NCI-H1048 (cell line): ENCODE data around the gene PKLR.
"Not testable (repeated sequence)": the region's sequence is repeated elsewhere in the genome, so short reads cannot be mapped to it uniquely, and the experiment has no call there.

ENCODE experiments used
- DNase-seq: peaks from one replicate; lab custom pipeline; 2025; lab: John Stamatoyannopoulos, UW

PKLR gene

DNA sequence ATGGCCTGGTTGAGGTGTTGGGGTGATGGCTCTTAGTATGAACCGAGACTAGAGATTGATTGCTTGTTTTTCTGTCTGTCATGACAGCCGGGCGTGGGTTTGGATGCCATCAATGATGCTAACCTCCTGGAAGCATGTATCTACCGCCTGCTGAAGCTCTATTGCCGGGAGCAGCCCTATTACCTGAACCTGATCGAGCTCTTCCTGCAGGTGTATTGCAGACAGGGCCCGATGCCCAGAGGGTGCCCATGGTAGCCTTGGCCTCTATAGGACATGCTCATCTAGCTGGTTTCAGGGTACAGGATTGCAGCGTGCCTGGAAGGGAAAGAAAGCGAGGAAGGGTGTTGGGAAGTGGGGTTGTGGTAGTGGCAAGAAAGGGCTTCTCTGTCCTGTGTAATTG is 16.8 kb upstream of the PKLR start:
- no peak for DNase-seq

DNA sequence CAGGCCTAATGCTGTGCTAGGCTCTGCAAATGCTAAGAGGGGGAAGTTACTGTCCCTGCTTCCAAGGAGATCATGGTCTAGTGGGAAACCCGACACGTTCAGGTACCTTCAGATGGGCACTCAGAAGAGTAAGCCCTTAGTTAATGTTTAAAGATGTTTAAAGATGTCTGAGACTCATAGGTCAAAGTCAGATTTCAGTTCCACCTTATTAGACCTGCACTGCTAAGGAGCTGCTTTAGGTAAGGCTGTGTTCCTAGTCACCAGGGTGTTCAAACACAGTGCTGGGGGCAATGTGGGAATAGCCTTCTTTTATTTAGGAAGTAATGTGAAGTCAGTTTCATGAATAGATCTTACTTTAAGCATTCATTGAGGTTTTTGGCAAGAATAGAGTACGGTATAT is 15.7 kb upstream of the PKLR start:
- DNase-seq: no peak

DNA sequence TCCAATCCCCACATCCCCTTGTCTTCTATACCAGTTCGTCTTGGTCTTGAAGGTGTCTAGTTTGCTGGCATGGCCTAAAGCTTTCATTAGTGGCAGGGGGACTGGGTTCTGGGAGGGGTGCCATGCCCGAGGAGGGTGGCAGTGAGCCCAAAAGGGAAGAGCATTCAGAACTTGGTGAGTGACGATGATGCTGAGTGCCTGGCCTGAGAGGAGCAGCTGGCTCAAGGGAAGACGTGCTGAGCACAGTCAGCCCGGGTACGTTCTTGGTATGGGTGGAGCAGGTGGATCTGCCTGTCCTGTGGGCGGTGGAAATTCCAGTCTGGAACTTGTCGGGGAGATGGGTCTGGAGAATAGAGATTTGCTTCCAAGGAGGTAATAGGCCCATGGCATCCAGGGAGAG is 12.0 kb upstream of the PKLR start:
- DNase-seq: no peak

DNA sequence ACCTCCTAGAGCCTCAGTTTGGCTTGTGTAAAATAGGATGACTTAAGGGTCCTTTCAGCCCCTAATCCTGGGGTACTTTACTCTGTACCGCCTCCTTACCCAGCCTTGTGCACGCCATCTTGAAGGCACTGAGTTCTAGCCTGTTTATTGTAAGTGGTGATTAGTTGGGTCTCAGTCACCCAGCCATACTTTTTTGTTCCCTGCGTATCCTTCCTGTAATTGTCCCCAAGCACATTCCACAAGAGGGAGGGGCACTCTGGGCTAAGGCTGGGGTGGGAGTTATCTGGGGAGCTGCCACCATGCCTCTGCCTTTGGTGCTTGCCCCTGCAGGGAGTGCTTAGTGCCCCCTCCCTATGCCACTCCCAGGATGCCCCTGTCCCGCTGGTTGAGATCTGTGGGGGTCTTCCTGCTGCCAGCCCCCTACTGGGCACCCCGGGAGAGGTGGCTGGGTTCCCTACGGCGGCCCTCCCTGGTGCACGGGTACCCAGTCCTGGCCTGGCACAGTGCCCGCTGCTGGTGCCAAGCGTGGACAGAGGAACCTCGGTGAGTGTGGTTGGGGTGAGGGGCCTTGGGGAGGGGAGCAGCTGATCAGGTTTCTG is 8.3 kb upstream of the PKLR start:
- no peak for DNase-seq

DNA sequence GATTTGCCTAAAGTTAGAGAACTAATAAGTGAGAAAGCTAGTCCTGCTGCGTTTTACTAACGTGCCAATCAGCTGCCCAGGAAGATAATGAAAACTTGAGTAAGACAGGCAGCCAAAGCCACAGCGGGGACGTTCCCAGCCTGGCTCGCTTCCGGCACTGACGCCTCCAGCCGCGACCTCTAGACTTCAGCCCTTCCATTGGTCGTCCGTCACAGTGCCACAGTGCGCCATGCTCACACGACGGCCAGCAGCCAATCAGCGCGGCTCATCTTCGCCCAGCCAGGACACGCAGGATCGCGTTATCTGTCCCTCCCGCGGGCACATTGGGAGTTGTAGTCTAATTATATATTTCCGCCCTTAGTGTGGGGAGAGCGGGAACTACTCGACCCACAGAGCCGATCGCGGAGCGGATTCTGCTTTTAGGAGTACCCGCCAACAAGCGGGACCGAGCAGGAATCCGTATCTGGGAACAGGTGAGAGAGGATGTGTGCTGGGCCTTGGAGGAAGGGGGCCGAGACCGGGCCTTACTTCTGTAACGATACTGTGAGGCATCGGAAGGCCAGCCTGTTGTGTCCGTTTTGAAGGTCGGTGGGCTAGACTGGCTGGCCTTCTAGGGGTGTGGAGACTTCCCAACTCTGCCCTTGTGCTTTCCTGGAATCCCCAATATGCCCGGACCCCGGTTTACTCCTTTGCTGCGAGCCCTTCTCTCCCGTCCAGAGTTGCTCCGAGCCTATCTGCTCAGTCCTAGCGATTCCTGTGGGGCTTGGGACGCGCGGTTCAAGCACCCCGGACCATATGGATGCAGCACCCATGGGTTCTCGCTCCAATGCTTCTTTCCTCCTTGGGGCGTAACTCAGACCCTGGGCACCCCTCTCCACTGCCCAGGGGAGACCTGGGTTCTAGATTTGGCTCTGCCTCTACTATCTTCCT is 7.5 kb upstream of the PKLR start, which contains the start of gene FDPS:
Gene FDPS (plus strand): TSS at position 374 of the 930 bp plus-strand sequence. CDS start 924 bp downstream, outside the sequence.
- DNase-seq: peak; percentile 100

DNA sequence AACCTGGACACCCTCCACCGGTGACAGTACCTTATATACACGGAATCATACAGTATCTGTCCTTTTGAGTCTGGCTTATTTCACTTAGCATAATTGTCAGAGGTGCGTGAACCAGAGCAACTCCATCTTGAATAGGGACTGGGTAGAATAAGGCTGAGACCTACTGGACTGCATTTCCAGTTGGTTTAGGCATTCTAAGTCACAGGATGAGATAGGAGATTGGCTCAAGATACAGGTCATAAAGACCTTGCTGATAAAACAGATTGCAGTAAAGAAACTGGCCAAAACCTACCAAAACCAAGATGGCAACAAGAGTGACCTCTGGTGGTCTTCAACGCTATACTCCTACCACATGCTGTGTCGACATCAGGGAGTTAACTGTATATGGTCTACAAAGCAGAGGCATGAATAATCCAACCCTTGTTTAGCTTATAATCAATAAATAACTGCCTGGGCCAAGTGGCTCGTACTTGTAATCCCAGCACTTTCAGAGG is 6.1 kb upstream of the PKLR start:
- no peak for DNase-seq

DNA sequence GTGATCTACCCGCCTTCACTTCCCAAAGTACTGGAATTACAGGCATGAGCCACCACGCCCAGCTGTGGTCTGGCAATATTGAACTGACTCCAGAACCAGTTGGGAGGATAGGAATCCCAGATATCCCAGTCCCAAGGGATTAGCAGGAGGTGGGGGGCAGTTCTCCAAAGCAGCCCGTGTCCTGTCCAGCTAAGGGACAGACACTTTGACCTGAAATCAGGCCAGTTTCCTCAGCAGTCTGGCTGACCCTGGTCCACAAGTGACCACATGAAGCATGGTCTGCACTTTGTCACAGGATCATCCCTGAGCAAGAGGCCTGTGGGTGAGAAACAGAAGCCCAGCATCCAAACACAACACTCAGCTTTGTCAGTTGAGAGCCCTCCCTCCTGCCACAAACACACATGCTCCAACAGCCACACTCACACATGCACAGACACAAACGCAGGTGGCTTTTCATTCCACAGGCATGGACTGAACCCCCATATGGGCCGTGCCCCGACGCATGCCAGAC is 4.7 kb upstream of the PKLR start:
- no peak for DNase-seq

DNA sequence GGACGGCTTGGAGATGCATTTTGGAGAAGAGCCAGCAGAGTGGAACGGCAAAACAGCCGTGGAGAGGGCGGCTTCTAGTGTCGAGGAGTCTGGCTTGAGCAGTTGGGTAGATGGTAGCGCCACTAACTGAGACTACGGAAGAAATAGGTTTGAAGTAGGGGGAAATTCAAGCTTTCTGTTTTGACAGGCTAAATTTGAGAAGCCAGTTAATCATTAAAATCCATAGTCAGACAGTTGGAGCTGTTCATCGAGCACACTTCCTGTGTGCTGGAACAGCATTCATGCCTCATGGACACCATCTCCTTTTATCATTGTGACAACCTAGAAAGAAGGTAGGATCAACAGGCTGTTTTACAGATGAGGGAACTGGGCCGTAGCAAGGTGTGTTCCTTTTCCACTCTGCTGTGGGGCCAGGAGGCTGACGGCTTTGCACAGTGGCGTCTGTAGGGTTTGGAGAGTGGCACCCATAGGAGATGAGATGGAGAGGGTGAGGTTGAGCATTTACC is 3.4 kb upstream of the PKLR start:
- DNase-seq: no peak

DNA sequence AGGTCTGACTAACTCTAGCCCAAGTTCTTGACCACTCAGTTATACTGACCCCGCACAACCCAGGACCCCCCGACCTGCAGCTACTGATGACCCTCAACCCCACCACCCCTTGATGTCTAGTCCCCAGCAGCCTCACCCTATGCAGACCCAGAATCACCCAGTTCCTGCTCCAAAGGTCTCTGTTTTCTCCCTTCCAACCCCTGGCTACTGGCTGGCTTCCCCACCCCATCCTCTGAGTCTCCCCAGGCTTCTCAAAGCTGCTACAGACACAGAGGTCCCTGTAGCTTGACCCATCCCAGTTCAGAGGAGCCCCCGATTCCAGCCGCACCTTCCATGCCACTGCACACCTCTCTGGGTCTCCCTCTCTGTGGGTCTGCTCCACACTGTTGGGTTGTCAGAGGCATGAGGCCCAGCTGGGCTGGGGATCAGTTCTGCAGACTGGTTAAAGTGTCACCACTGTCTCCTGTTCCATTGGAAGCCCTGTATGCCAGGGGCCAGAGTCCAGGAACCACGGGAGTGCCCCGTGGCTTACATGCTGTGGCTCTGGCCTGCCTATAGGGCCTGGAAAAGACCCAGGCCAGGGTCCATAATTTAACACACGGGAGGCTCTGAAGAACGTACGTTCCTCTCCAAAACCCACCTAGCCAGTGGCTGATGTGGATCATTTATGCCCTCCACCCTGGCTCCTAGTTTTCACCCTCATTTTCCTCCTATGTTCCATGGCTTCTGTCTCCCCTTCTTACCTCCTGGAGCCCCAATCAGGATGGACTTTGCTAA is 497 bp downstream of the PKLR start:
- no peak for DNase-seq

DNA sequence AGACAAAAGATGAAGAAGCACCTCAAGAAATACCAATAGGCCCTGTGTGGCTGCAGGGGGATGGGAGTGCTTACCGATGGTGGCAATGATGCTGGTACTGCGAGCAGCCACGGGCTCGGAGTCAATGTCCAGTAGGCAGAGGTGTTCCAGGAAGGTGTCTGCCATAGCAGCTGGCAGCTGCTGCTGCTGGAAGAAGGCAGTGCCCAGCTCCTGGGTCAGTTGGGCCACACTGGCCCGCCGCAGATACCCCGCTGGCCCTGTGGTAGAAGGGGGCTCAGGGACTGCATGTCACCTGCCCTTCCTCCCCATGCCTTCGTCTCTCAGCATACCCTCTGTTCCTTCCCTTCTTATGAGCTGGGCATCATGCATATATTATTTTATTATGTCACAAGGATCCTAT is 1.2 kb downstream of the PKLR start:
- no peak for DNase-seq

DNA sequence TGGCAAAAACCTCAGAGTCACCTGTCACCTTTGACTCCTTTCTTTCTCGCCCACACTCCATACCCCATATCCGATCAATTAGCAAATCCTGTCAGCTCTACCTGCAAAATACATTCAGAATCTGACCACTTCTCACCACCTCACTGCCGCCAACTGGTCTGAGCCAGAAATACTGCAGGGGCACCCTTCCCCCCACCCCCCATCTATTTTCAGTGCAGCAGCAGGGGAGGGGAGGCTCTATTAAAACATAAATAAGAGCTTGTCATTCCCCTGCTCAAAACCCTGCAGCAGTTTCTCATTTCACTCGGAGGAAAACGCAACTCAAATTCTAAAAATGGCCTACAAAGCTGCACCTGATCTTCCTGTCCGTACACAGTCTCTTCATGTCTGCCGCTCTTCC is 3.9 kb downstream of the PKLR start:
- no peak for DNase-seq

DNA sequence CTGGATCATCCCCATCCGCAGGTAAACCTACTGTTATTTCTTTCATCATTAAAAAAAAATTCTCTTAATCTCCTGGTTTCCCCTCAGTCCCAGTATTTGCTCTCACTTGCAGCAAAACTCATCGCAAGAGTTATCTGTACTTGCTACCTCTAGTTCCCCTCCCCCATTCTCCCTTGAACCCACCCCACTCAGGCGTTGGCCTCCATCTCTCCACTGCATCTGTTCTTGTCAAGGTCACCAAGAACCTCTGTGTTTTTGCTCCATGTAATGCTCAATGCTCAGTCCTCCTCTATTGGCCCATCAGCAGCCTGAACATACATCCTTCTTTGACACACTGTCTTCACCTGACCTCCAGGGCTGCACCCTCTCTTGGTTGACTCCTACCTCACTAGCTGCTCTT is 4.6 kb downstream of the PKLR start:
- DNase-seq: no peak

DNA sequence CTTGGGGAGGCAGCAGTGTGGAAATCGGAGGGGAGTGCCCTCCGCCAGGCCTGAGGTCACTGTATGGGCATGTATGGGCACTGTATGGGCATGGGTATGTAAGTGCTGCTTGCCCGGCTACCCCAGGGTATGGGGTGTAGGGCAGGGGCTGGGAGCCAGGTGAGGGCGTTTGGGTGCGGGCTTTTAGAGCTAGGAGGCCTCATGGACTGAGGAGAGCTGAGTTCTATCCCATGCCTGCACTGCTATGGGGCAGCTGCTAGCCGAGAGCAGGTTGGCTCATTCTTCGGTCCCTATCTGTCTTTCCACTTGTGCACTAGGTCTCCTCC is 5.3 kb downstream of the PKLR start:
- no peak for DNase-seq

DNA sequence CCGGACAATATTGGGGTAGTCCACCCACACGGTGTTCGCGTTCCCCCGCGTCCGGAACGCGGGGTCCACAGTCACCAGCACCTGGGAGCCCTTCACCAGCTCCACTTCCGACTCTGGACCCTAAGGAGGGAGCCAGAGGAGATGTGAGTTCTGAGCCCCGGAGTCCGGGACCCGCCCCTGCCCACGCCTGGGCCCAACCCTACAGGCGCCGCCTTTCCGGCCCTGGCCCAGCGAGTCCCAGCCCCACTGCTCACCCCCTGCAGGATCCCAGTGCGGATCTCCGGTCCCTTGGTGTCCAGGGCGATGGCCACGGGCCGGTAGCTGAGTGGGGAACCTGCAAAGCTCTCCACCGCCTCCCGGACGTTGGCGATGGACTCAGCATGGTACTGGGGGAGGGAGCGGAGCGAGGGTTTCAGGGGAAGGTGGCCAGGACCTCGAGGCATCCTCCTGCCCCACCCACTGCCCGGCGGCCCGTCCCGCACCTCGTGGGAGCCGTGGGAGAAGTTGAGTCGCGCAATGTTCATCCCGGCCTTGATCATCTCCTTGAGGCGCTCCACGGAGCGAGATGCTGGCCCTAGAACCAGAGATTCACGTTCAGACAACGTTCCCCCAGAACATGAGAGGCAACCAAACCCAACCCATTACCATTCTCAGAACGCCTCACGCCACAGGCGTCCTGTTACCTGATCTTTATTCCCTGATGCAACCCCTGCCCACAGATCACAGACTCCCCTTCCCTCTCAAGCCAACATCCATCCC is 5.9 kb downstream of the PKLR start:
- no peak for DNase-seq

DNA sequence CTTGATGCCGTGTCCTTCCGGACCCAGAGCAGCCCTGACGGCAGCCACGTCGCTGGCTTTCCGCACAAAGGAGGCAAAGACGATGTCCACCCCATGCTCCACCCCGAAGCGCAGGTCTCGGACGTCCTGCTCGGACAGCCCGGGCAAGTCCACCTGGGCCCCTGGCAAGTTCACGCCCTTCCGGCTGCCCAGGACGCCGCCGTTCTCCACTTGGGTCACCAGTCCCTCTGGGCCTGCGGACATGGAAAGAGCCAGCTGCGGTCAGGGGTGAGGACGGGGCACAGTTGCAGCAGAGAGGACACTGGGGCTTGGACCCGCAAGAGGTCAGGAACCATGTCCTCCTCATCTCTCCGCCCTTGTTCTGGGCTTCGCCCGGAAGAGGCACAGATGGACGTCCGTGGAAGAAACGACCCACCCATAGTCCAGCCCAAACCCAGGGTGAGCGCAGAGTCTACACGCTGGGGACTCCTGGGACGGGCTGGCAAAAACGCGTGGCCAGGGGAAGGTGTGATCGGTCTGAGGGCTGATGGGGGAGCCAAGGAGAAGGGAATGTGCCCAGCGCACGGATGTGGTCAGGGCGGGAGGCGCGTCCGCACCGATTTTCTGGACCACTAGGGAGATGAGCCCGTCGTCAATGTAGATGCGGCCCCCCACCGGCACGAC is 6.6 kb downstream of the PKLR start:
- DNase-seq: no peak

DNA sequence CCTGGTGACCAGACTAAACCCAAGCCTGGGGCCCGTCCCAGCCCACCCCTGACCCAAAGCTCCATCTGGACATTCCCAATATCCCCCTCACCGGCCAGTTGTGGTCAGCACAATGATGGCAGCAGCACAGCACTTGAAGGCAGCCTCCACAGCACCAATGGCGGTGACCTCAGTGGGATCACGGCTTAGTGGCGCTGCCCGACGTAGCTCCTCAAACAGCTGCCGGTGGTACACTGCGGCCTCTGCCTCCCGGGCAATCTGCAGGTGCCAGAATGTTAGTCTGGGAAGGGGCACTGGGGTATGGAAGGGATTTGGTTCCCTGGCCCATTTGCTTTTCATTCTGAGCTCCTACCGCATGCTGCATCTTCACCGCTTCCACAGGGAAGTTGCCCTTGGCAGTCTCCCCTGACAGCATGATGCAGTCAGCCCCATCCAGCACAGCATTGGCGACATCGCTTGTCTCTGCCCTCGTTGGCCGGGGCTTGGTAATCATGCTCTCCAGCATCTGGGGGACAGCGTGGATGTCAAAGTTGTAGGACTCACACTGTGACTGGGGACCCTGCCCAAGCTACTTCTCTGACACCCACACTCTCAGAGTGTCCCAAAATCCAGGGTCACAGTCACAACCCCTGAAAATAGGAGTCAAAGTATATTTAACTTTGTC is 8.0 kb downstream of the PKLR start:
- no peak for DNase-seq

DNA sequence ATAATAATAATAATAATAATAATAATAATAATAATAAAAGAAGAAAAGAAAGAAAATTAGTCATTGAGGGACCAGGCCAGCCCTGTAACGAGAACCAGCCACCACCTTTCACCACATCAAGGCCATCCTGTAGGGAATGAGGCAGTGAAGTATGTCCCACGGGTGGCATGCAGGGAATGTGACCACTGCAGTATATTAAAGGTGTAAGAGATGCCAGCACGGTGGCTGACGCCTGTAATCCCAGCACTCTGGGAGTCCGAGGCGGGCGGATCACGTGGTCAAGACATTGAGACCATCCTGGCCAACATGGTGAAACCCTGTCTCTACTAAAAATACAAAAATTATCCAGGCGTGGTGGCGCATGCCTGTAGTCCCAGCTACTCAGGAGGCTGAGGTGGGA is 10.2 kb downstream of the PKLR start:
- DNase-seq: not testable (repeated sequence)

DNA sequence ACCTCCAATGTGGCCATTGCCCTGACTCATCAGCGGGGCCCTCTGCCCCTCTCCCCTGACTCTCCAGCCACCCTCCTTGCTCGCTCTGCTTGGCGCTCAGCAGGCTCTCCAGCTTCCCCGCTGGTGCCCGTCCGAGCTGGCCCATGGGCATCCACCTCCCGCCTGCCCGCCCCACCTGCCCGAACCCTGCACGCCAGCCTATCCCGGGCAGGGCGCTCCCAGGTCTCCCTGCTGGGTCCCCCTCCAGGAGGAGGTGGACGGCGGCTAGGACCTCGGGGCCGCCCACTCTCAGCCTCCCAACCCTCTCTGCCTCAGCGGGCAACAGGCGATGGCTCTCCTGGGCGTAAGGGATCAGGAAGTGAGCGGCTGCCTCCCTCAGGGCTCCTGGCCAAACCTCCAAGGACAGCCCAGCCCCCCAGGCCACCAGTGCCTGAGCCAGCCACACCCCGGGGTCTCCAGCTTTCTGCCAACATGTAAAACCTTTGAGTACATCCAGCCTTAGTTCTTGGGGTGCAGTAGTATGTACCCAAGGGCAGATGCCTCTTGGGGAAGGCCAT is 13.2 kb downstream of the PKLR start:
- no peak for DNase-seq

DNA sequence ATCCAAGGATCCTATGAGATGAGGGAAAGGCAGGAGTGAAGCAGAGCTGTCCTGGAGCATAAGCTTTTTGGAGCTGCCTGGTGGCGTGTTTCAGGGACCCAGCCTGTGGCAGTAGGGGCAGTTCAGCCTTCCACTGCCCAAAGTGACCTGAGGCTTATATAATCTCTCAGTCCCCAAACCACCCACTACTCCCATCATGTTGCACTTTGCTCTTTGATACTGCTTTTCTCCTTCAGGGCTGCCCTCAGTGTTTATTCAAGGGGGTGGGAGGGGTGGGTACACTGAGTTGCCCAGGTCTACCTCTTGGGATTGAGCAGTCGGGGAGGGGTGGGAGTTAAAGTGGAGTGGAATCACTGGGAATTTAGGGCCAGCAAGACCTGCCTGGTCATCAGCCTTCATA is 14.7 kb downstream of the PKLR start:
- no peak for DNase-seq

DNA sequence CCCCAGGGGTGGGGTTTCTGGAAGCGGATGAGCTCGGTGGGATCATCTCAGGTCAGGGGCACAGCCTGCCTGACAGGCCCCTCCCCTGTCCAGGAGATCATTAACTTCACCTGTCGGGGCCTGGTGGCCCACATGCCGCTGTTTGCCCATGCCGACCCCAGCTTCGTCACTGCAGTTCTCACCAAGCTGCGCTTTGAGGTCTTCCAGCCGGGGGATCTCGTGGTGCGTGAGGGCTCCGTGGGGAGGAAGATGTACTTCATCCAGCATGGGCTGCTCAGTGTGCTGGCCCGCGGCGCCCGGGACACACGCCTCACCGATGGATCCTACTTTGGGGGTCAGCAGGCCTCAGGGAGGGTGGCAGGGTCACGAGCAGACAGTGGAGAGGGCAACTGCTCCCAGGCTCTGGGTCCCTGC is 15.6 kb downstream of the PKLR start:
- no peak for DNase-seq
